Stomach (tissue), 4 donors: ENCODE data around the gene CADPS.

Experiments used
- CTCF ChIP-seq, 7 experiments: fragments of 450-650 bp in 4 of 7; fragments of 200-600 bp in 3 of 7; sonication (generic) in 3 of 7; IDR thresholded peaks; one replicate each; pipeline ENCODE4 v1.5.1; 2016 to 2019; ENCODE audit warnings: antibody characterized with exemption in 7 of 7, control low read depth in 2 of 7, mild to moderate bottlenecking in 1 of 7
- EP300 ChIP-seq: sonication (generic); formaldehyde crosslinking; IDR thresholded peaks from one replicate; pipeline ENCODE4 v1.6.1; 2017; ENCODE audit warnings: antibody characterized with exemption
- POLR2A ChIP-seq, 4 donors: fragments of 450-650 bp; IDR thresholded peaks; one replicate each; pipeline ENCODE4 v1.6.1; 2016; ENCODE audit warnings: antibody characterized with exemption in 4 of 4, control low read depth in 2 of 4, mild to moderate bottlenecking in 1 of 4, moderate library complexity in 1 of 4
- POLR2AphosphoS5 ChIP-seq, 3 donors: sonication (generic); formaldehyde crosslinking; IDR thresholded peaks; one replicate each; pipeline ENCODE4 v1.6.1; 2016; ENCODE audit warnings: antibody characterized with exemption in 3 of 3

- TF ChIP-seq CTCF (IDR thresholded peaks at IDR 0.05) (no peak), POLR2A (IDR thresholded peaks at IDR 0.05) (no peak), EP300 (no peak), POLR2AphosphoS5 (IDR thresholded peaks at IDR 0.05) (no peak)
Observed at GRCh38 chr3:62406945-62407344, 468.3 kb downstream of the CADPS start.
